OCI-LY7 (cell line): Measurements from ENCODE around the gene TMEM266. TPM values are rescaled to one million over a fixed set of nuclear protein-coding genes. Genes with fewer than 3 reads are reported as not detected.

Experiments
- BruUV-seq: library from RNA; stranded (reverse); fragments of 400-500 nt; replicated peaks from 2 replicates; lab custom pipeline; 2021; lab: Mats Ljungman, UMichigan
- CTCF ChIA-PET: fragments of 300-600 bp; sonication (Branson Sonifier 250); formaldehyde crosslinking; loops from one replicate; lab custom pipeline; 2022; ENCODE audit warnings: antibody characterized with exemption; ENCODE audit not compliant: unreplicated experiment; lab: Charles Lee
- POLR2A ChIA-PET: fragments of 300-600 bp; sonication (Branson Sonifier 250); formaldehyde crosslinking; loops from one replicate; lab custom pipeline; 2022; ENCODE audit warnings: antibody characterized with exemption; lab: Charles Lee
- DNase-seq: peaks from one replicate; pipeline ENCODE4 v3.0.0-alpha.2; 2015; ENCODE audit warnings: low spot score
- H2AFZ ChIP-seq: fragments of 200-600 bp; sonication (generic), shearing (Covaris generic); 2 replicates; pipeline ENCODE4 v1.6.1; 2014; ENCODE audit warnings: mild to moderate bottlenecking, antibody characterized with exemption, low read length, moderate library complexity
- H3K27ac ChIP-seq: fragments of 200-600 bp; sonication (generic); 2 replicates; pipeline ENCODE4 v1.5.1; 2014; ENCODE audit warnings: mixed run types, low read depth, mild to moderate bottlenecking, moderate library complexity, low read length, inconsistent platforms; ENCODE audit not compliant: poor library complexity, severe bottlenecking
- H3K36me3 ChIP-seq: fragments of 200-600 bp; sonication (generic); 2 replicates; pipeline ENCODE4 v1.6.1; 2014; ENCODE audit warnings: mild to moderate bottlenecking, antibody characterized with exemption, low read length, moderate library complexity, mixed read lengths; ENCODE audit not compliant: insufficient read depth
- H3K4me1 ChIP-seq: fragments of 200-600 bp; sonication (generic); 2 replicates; pipeline ENCODE4 v1.5.1; 2014; ENCODE audit warnings: mild to moderate bottlenecking, low read length; ENCODE audit not compliant: insufficient read depth, poor library complexity, severe bottlenecking
- H3K4me2 ChIP-seq: fragments of 200-600 bp; sonication (generic); 2 replicates; pipeline ENCODE4 v1.6.1; 2014; ENCODE audit warnings: mild to moderate bottlenecking, low read length
- H3K4me3 ChIP-seq: fragments of 200-600 bp; sonication (generic); 2 replicates; pipeline ENCODE4 v1.5.1; 2014; ENCODE audit warnings: mild to moderate bottlenecking, low read depth, low read length; ENCODE audit not compliant: poor library complexity, severe bottlenecking
- H3K79me2 ChIP-seq: fragments of 200-600 bp; sonication (generic); 2 replicates; pipeline ENCODE4 v1.6.1; 2016; ENCODE audit warnings: low read depth, mild to moderate bottlenecking, low read length, moderate library complexity, mixed read lengths; ENCODE audit not compliant: insufficient read depth
- H3K9me2 ChIP-seq: fragments of 200-600 bp; sonication (generic); 2 replicates; pipeline ENCODE4 v1.6.1; 2016; ENCODE audit warnings: mild to moderate bottlenecking, low read length, mixed read lengths; ENCODE audit not compliant: insufficient read depth
- H3K9me3 ChIP-seq: fragments of 200-600 bp; sonication (generic); 2 replicates; pipeline ENCODE4 v1.6.1; 2014; ENCODE audit warnings: mild to moderate bottlenecking, mixed run types, low read length, mixed read lengths
- H4K20me1 ChIP-seq: fragments of 200-600 bp; sonication (generic); 2 replicates; pipeline ENCODE4 v1.6.1; 2014; ENCODE audit warnings: mild to moderate bottlenecking, antibody characterized with exemption, low read length, moderate library complexity, mixed read lengths; ENCODE audit not compliant: insufficient read depth
- EZH2phosphoT487 ChIP-seq: fragments of 200-600 bp; sonication (generic); IDR thresholded peaks from 2 replicates; pipeline ENCODE4 v1.6.1; 2018; ENCODE audit warnings: low read depth, borderline replicate concordance, mild to moderate bottlenecking, mixed run types, antibody characterized with exemption, low read length, moderate library complexity, mixed read lengths
- intact Hi-C: fragments of 100-400 bp; cut with micrococcal nuclease; formaldehyde crosslinking; loops from one replicate; pipeline ENCODE4 v1.10.0; 2022; ENCODE audit not compliant: unreplicated experiment
- total RNA-seq, 2 experiments: library from RNA; depleted of rRNA in 1 of 2; stranded (reverse); fragments of >200 nt in 1 of 2; shearing (Covaris generic) in 1 of 2; gene quantifications; 2 replicates each; pipeline ENCODE4 v1.2.3, GENCODE V29; 2014 to 2022
- TF ChIP-seq, protein P1 (sequence below): fragments of 200-600 bp; sonication (generic); conservative IDR thresholded peaks from 2 replicates; pipeline ENCODE4 v1.5.1; 2014; ENCODE audit warnings: mild to moderate bottlenecking, antibody characterized with exemption, low read length, moderate library complexity, mixed read lengths

The TMEM266 gene
- total RNA-seq, 2 experiments from 2014 or later, result not detected

DNA sequence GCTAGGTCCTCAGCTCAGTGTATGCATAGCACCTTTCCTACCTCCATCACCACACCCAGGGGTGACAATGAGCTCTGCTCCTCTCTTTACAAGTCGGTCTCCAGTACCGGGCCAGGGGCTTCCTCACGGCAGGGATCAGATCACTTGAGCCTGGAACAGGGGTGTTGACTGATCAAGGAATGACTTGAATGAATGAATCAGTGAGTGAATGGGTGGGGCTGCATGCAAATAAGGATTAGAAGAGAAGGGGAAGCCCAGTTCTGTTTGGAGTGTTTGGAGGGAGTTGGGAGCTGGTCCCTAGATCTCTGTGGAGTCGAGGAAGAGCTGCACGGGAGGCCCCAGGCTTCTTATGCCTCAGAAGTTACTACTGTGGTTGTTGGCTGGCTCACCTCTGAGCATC is 87.0 kb downstream of the TMEM266 start:
- BruUV-seq, result no TSS peak
- Histone ChIP-seq H4K20me1 (no peaks in the 10 kb centered on the region), H3K4me3 (no peak overlapping the region), H3K9me3 (no peaks in the 10 kb centered on the region), H3K27ac (no peak overlapping the region), H3K79me2 (no peaks in the 10 kb centered on the region), H3K4me2 (no peak overlapping the region), H3K9me2 (no peaks in the 10 kb centered on the region), H3K4me1 (peaks cover 9% of the 10 kb centered on the region), H2AFZ (no peak overlapping the region), H3K36me3 (no peaks in the 10 kb centered on the region)
- intact Hi-C loops, result loop anchor here (10.0 kb wide), 1 partner anchor 422 kb away; a partner anchor contains a TSS
- ChIA-PET POLR2A (no interaction called here), CTCF (no interaction called here)
- TF ChIP-seq, protein P1, sequence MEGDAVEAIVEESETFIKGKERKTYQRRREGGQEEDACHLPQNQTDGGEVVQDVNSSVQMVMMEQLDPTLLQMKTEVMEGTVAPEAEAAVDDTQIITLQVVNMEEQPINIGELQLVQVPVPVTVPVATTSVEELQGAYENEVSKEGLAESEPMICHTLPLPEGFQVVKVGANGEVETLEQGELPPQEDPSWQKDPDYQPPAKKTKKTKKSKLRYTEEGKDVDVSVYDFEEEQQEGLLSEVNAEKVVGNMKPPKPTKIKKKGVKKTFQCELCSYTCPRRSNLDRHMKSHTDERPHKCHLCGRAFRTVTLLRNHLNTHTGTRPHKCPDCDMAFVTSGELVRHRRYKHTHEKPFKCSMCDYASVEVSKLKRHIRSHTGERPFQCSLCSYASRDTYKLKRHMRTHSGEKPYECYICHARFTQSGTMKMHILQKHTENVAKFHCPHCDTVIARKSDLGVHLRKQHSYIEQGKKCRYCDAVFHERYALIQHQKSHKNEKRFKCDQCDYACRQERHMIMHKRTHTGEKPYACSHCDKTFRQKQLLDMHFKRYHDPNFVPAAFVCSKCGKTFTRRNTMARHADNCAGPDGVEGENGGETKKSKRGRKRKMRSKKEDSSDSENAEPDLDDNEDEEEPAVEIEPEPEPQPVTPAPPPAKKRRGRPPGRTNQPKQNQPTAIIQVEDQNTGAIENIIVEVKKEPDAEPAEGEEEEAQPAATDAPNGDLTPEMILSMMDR, result no peak
- no peak for TF ChIP-seq EZH2phosphoT487
- DNase-seq, result no peak

- Histone ChIP-seq H3K79me2 (no peaks in the 10 kb centered on the region), H4K20me1 (no peaks in the 10 kb centered on the region), H2AFZ (no peak overlapping the region), H3K4me3 (no peak overlapping the region), H3K4me2 (no peak overlapping the region), H3K9me3 (no peaks in the 10 kb centered on the region), H3K27ac (no peak overlapping the region), H3K4me1 (peaks cover 9% of the 10 kb centered on the region), H3K9me2 (no peaks in the 10 kb centered on the region), H3K36me3 (no peaks in the 10 kb centered on the region)
- peak; percentile 65 for DNase-seq
- CTCF ChIA-PET, result no interaction called here
- TF ChIP-seq, protein P1, result peak; percentile 98
- TF ChIP-seq EZH2phosphoT487, result no peak
- intact Hi-C loops, result loop anchor here (10.0 kb wide), 1 partner anchor 423 kb away; a partner anchor contains a TSS
- POLR2A ChIA-PET, result no interaction called here
- no TSS peak for BruUV-seq
These were observed 88.3 kb downstream of the TMEM266 start for GRCh38 chr15:76147906-76148570.

DNA sequence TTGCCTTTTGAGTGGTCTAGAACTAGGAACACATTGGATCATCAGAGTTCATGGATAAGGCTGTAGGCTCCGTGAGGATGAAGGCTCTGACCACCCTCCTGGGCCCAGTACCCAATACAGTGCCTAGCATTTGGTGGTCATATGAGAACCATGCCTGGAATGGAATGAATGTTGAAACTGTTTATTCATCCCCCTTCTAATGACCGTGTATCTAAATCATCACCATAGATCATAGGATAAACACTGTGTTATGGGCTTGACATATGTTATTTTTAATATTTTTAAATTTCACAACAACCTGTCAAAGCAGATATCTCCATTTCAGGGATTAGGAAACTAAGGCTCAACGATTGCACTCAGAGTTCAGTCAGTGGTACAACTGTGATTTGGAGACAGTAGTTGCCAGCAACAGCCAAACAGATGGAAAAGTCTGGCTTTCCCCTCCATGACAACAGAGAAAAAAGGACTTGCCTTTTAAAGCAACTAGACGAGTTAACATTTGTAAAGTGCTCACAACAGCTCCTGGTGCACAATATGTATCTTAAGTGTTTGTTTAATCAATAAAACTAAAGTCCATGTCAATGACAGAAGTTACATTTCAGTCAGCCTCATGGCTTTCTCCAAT is 89.6 kb downstream of the TMEM266 start:
- no peaks in the 10 kb centered on the region for H3K79me2 ChIP-seq
- H3K4me3 ChIP-seq, result no peak overlapping the region
- H3K4me2 ChIP-seq, result no peak overlapping the region
- H2AFZ ChIP-seq, result no peak overlapping the region
- peaks cover 9% of the 10 kb centered on the region for H3K4me1 ChIP-seq
- H3K36me3 ChIP-seq, result no peaks in the 10 kb centered on the region
- no peaks in the 10 kb centered on the region for H3K9me2 ChIP-seq
- no peak for DNase-seq
- intact Hi-C loops, result loop anchor here (10.0 kb wide), 1 partner anchor 425 kb away; a partner anchor contains a TSS
- TF ChIP-seq, protein P1, result no peak
- no peak for TF ChIP-seq EZH2phosphoT487
- BruUV-seq, result no TSS peak
- no peaks in the 10 kb centered on the region for H4K20me1 ChIP-seq
- no peak overlapping the region for H3K27ac ChIP-seq
- H3K9me3 ChIP-seq, result no peaks in the 10 kb centered on the region
- ChIA-PET POLR2A (no interaction called here), CTCF (interaction anchor here (1.0 kb wide), 1 partner anchor 72 kb away, joined by 3 read pairs; no protein-coding TSS in a partner anchor)
